Measurements from ENCODE around the gene HSD11B2. TPM values are rescaled to one million over a fixed set of nuclear protein-coding genes. Genes with fewer than 3 reads are reported as not detected.

Gene HSD11B2
- total and polyA plus RNA-seq, 2 donors (not counting 1 experiment from before 2014, with no cell fraction given): 0.15 TPM; not detected in 1

GRCh38 chr16:67394155-67395104, 36.5 kb upstream of the HSD11B2 start:
- no peak overlapping the region for H3K9ac ChIP-seq (ENCODE audit: insufficient read depth, low read length)
- H4K20me1 ChIP-seq (ENCODE audit: control insufficient read depth, extremely low read depth, insufficient read depth, low read length): no peaks in the 10 kb centered on the region
- H3K4me1 ChIP-seq (ENCODE audit: control insufficient read depth, extremely low read depth, insufficient read depth, low read length): peaks cover 19% of the 10 kb centered on the region
- no peak overlapping the region for H3K4me3 ChIP-seq (replicated peaks in 1 of 4; ENCODE audit: control extremely low read depth in 1 of 4, insufficient read depth in 1 of 4, low read depth in 3 of 4, low read length in 4 of 4)
- no peak overlapping the region for H3K4me2 ChIP-seq (ENCODE audit: extremely low read depth, insufficient read depth, low read length)
- H3K27me3 ChIP-seq (ENCODE audit: control insufficient read depth, insufficient read depth, low read length): peaks cover 2% of the 10 kb centered on the region
- no peak overlapping the region for H2AFZ ChIP-seq (ENCODE audit: low read length)
- TF ChIP-seq CTCF (conservative IDR thresholded peaks at IDR 0.05 in 1 of 2, IDR thresholded peaks at IDR 0.05 in 1 of 2; ENCODE audit: low read depth in 1 of 2, low read length in 2 of 2) (no peak), EZH2 (IDR thresholded peaks at IDR 0.05; ENCODE audit: low read length, missing control alignments) (no peak)
- DNase-seq (ENCODE audit: low read depth in 2 of 2): no peak
- no peaks in the 10 kb centered on the region for H3K9me3 ChIP-seq (ENCODE audit: control insufficient read depth, insufficient read depth, low read depth, low read length)
- no peak overlapping the region for H3K27ac ChIP-seq (ENCODE audit: insufficient read depth, low read length)
- H3K79me2 ChIP-seq (ENCODE audit: control insufficient read depth, insufficient read depth, low read length): no peaks in the 10 kb centered on the region
- H3K36me3 ChIP-seq (ENCODE audit: control insufficient read depth, insufficient read depth, low read length): no peaks in the 10 kb centered on the region

GRCh38 chr16:67395105-67395457, 35.8 kb upstream of the HSD11B2 start:
- Histone ChIP-seq H3K4me1 (ENCODE audit: control insufficient read depth, extremely low read depth, insufficient read depth, low read length) (peaks cover 19% of the 10 kb centered on the region), H3K9me3 (ENCODE audit: control insufficient read depth, insufficient read depth, low read depth, low read length) (no peaks in the 10 kb centered on the region), H3K4me3 (replicated peaks in 1 of 4; ENCODE audit: control extremely low read depth in 1 of 4, insufficient read depth in 1 of 4, low read depth in 3 of 4, low read length in 4 of 4) (no peak overlapping the region), H3K36me3 (ENCODE audit: control insufficient read depth, insufficient read depth, low read length) (no peaks in the 10 kb centered on the region), H2AFZ (ENCODE audit: low read length) (no peak overlapping the region), H3K27me3 (ENCODE audit: control insufficient read depth, insufficient read depth, low read length) (peaks cover 2% of the 10 kb centered on the region), H3K4me2 (ENCODE audit: extremely low read depth, insufficient read depth, low read length) (no peak overlapping the region), H3K79me2 (ENCODE audit: control insufficient read depth, insufficient read depth, low read length) (no peaks in the 10 kb centered on the region), H4K20me1 (ENCODE audit: control insufficient read depth, extremely low read depth, insufficient read depth, low read length) (no peaks in the 10 kb centered on the region), H3K9ac (ENCODE audit: insufficient read depth, low read length) (no peak overlapping the region), H3K27ac (ENCODE audit: insufficient read depth, low read length) (no peak overlapping the region)
- TF ChIP-seq EZH2 (IDR thresholded peaks at IDR 0.05; ENCODE audit: low read length, missing control alignments) (no peak), CTCF (conservative IDR thresholded peaks at IDR 0.05 in 1 of 2, IDR thresholded peaks at IDR 0.05 in 1 of 2; ENCODE audit: low read depth in 1 of 2, low read length in 2 of 2) (no peak)
- DNase-seq (ENCODE audit: low read depth in 2 of 2): no peak

GRCh38 chr16:67395458-67396158, 35.3 kb upstream of the HSD11B2 start:
- Histone ChIP-seq H3K36me3 (ENCODE audit: control insufficient read depth, insufficient read depth, low read length) (no peaks in the 10 kb centered on the region), H3K4me3 (replicated peaks in 1 of 4; ENCODE audit: control extremely low read depth in 1 of 4, insufficient read depth in 1 of 4, low read depth in 3 of 4, low read length in 4 of 4) (no peak overlapping the region), H3K27me3 (ENCODE audit: control insufficient read depth, insufficient read depth, low read length) (peaks cover 2% of the 10 kb centered on the region), H3K4me1 (ENCODE audit: control insufficient read depth, extremely low read depth, insufficient read depth, low read length) (peaks cover 19% of the 10 kb centered on the region), H3K4me2 (ENCODE audit: extremely low read depth, insufficient read depth, low read length) (no peak overlapping the region), H4K20me1 (ENCODE audit: control insufficient read depth, extremely low read depth, insufficient read depth, low read length) (no peaks in the 10 kb centered on the region), H2AFZ (ENCODE audit: low read length) (no peak overlapping the region), H3K9me3 (ENCODE audit: control insufficient read depth, insufficient read depth, low read depth, low read length) (no peaks in the 10 kb centered on the region), H3K9ac (ENCODE audit: insufficient read depth, low read length) (no peak overlapping the region), H3K79me2 (ENCODE audit: control insufficient read depth, insufficient read depth, low read length) (no peaks in the 10 kb centered on the region), H3K27ac (ENCODE audit: insufficient read depth, low read length) (peak overlapping the region; percentile 13)
- DNase-seq (ENCODE audit: low read depth in 2 of 2): no peak
- TF ChIP-seq CTCF (conservative IDR thresholded peaks at IDR 0.05 in 1 of 2, IDR thresholded peaks at IDR 0.05 in 1 of 2; ENCODE audit: low read depth in 1 of 2, low read length in 2 of 2): no peak
- TF ChIP-seq EZH2 (IDR thresholded peaks at IDR 0.05; ENCODE audit: low read length, missing control alignments): no peak

Data from fibroblast of lung (primary cell).